Measurements from ENCODE around the gene RAB4A. TPM values are rescaled to one million over a fixed set of nuclear protein-coding genes. Genes with fewer than 3 reads are reported as not detected.

Gene RAB4A
- total and polyA plus RNA-seq, 9 of the 15 experiments (the other 6 are each of a cell fraction or from before 2014, with no cell fraction given): 8.3 to 61.0 (median 26.7) TPM

DNA sequence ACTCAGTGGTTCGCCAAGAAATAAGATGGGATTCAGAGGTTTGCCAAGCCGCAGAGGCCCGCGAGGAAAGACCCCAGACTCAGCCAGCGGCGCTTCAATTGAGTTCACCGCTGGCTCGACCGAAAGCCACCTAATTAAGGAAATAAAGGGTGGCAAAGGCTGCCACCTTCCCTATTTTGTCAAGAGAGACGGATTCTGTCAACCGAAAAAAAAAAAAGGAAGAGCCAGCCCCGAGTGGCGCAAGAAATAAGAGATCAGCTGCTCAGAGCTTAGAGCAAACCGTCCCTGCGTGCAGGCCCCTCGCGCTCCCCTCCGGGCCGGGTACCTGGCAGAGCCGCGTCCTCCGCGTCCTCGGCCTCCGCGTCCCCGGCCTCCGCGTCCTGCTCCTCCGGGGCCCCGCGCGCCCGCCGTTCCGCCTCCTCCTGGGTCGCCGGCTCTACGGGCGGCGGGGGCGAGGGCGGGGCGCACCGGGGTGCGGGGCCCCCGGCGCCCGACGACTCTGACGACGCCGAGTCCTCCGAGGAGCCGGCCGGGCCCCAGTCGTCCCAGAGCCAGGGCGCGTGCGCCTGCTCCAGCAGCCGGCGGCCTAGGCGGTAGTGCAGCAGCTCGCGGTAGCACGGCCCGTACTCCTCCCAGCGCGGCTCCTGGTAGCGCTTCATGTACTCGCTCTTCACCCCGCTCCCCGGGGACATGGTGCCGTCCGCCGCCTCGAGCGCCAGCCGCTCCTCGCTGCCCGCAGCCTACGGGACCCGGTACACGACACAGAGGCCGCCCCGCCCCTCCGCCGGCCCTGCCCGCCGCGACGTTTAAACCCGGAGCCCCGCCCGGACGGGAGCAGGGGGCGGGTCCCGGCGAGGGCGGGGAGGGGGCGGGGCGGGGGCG, 71.1 kb downstream of the RAB4A start (continued):
- TF ChIP-seq, protein P1, sequence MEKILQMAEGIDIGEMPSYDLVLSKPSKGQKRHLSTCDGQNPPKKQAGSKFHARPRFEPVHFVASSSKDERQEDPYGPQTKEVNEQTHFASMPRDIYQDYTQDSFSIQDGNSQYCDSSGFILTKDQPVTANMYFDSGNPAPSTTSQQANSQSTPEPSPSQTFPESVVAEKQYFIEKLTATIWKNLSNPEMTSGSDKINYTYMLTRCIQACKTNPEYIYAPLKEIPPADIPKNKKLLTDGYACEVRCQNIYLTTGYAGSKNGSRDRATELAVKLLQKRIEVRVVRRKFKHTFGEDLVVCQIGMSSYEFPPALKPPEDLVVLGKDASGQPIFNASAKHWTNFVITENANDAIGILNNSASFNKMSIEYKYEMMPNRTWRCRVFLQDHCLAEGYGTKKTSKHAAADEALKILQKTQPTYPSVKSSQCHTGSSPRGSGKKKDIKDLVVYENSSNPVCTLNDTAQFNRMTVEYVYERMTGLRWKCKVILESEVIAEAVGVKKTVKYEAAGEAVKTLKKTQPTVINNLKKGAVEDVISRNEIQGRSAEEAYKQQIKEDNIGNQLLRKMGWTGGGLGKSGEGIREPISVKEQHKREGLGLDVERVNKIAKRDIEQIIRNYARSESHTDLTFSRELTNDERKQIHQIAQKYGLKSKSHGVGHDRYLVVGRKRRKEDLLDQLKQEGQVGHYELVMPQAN (IDR thresholded peaks at IDR 0.05; ENCODE audit: borderline replicate concordance): peak; percentile 45; the same call in 1 of the 2 replicates
- no peak for TF ChIP-seq POLR3G (IDR thresholded peaks at IDR 0.05; ENCODE audit: extremely low read depth, insufficient read length, insufficient replicate concordance)
- no peak for TF ChIP-seq MXI1 (IDR thresholded peaks at IDR 0.05; ENCODE audit: low read depth, low read length)
- TF ChIP-seq POU5F1 (IDR thresholded peaks at IDR 0.05; ENCODE audit: borderline replicate concordance, low read depth, low read length, partially characterized antibody): no peak
- 0 out of 2 replicates have a peak, but pooled peaks have one; percentile 14 for TF ChIP-seq MYNN (IDR thresholded peaks at IDR 0.05)
- TF ChIP-seq MYNN (CRISPR knock-in tag; IDR thresholded peaks at IDR 0.05): no peak
- TF ChIP-seq, protein P2, sequence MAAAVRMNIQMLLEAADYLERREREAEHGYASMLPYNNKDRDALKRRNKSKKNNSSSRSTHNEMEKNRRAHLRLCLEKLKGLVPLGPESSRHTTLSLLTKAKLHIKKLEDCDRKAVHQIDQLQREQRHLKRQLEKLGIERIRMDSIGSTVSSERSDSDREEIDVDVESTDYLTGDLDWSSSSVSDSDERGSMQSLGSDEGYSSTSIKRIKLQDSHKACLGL (CRISPR knock-in tag; IDR thresholded peaks at IDR 0.05; ENCODE audit: borderline replicate concordance, poor library complexity, severe bottlenecking): no peak
- TF ChIP-seq SOX6 (IDR thresholded peaks at IDR 0.05): 0 out of 2 replicates have a peak, but pooled peaks have one; percentile 9
- TF ChIP-seq TBL1XR1 (IDR thresholded peaks at IDR 0.05; ENCODE audit: low read length in 2 of 2): no peak
- TF ChIP-seq POLR2H (tag; IDR thresholded peaks at IDR 0.05; ENCODE audit: low read depth): no peak
- no peak for TF ChIP-seq BACH1 (tag; IDR thresholded peaks at IDR 0.05)
- TF ChIP-seq, protein P3, sequence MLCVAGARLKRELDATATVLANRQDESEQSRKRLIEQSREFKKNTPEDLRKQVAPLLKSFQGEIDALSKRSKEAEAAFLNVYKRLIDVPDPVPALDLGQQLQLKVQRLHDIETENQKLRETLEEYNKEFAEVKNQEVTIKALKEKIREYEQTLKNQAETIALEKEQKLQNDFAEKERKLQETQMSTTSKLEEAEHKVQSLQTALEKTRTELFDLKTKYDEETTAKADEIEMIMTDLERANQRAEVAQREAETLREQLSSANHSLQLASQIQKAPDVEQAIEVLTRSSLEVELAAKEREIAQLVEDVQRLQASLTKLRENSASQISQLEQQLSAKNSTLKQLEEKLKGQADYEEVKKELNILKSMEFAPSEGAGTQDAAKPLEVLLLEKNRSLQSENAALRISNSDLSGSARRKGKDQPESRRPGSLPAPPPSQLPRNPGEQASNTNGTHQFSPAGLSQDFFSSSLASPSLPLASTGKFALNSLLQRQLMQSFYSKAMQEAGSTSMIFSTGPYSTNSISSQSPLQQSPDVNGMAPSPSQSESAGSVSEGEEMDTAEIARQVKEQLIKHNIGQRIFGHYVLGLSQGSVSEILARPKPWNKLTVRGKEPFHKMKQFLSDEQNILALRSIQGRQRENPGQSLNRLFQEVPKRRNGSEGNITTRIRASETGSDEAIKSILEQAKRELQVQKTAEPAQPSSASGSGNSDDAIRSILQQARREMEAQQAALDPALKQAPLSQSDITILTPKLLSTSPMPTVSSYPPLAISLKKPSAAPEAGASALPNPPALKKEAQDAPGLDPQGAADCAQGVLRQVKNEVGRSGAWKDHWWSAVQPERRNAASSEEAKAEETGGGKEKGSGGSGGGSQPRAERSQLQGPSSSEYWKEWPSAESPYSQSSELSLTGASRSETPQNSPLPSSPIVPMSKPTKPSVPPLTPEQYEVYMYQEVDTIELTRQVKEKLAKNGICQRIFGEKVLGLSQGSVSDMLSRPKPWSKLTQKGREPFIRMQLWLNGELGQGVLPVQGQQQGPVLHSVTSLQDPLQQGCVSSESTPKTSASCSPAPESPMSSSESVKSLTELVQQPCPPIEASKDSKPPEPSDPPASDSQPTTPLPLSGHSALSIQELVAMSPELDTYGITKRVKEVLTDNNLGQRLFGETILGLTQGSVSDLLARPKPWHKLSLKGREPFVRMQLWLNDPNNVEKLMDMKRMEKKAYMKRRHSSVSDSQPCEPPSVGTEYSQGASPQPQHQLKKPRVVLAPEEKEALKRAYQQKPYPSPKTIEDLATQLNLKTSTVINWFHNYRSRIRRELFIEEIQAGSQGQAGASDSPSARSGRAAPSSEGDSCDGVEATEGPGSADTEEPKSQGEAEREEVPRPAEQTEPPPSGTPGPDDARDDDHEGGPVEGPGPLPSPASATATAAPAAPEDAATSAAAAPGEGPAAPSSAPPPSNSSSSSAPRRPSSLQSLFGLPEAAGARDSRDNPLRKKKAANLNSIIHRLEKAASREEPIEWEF (CRISPR knock-in tag; IDR thresholded peaks at IDR 0.05): no peak
- no peak for TF ChIP-seq ZKSCAN3 (CRISPR knock-in tag; IDR thresholded peaks at IDR 0.05)
- TF ChIP-seq, protein P4, sequence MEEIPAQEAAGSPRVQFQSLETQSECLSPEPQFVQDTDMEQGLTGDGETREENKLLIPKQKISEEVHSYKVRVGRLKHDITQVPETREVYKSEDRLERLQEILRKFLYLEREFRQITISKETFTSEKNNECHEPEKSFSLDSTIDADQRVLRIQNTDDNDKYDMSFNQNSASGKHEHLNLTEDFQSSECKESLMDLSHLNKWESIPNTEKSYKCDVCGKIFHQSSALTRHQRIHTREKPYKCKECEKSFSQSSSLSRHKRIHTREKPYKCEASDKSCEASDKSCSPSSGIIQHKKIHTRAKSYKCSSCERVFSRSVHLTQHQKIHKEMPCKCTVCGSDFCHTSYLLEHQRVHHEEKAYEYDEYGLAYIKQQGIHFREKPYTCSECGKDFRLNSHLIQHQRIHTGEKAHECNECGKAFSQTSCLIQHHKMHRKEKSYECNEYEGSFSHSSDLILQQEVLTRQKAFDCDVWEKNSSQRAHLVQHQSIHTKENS (CRISPR knock-in tag; IDR thresholded peaks at IDR 0.05): no peak
- no peak for TF ChIP-seq DDX20 (tag; IDR thresholded peaks at IDR 0.05; ENCODE audit: low read depth)
- TF ChIP-seq POLR2A (conservative IDR thresholded peaks at IDR 0.05): peak; percentile 70
- no peak for TF ChIP-seq TEAD4 (IDR thresholded peaks at IDR 0.05; ENCODE audit: low read length)
- TF ChIP-seq TEAD4 (CRISPR knock-in tag; IDR thresholded peaks at IDR 0.05; ENCODE audit: borderline replicate concordance): no peak
- no peak; the same call in 1 of the 2 replicates for TF ChIP-seq STAG1 (CRISPR knock-in tag; IDR thresholded peaks at IDR 0.05; ENCODE audit: borderline replicate concordance)
